OCI-LY7 (cell line): ENCODE measurements around the gene DNAJC7. TPM values are rescaled to one million over a fixed set of nuclear protein-coding genes. Genes with fewer than 3 reads are reported as not detected.
A peak's percentile ranks its signal among the peaks of the same experiment; 100 is the strongest.

ENCODE experiments used
- BruUV-seq: library from RNA; stranded (reverse); fragments of 400-500 nt; replicated peaks from 2 replicates; lab custom pipeline; 2021; lab: Mats Ljungman, UMichigan
- CTCF ChIA-PET: fragments of 300-600 bp; sonication (Branson Sonifier 250); formaldehyde crosslinking; loops from one replicate; lab custom pipeline; 2022; ENCODE audit warnings: antibody characterized with exemption; ENCODE audit not compliant: unreplicated experiment; lab: Charles Lee
- POLR2A ChIA-PET: fragments of 300-600 bp; sonication (Branson Sonifier 250); formaldehyde crosslinking; loops from one replicate; lab custom pipeline; 2022; ENCODE audit warnings: antibody characterized with exemption; lab: Charles Lee
- DNase-seq: peaks from one replicate; pipeline ENCODE4 v3.0.0-alpha.2; 2015; ENCODE audit warnings: low spot score
- H2AFZ ChIP-seq: fragments of 200-600 bp; sonication (generic), shearing (Covaris generic); 2 replicates; pipeline ENCODE4 v1.6.1; 2014; ENCODE audit warnings: mild to moderate bottlenecking, antibody characterized with exemption, low read length, moderate library complexity
- H3K27ac ChIP-seq: fragments of 200-600 bp; sonication (generic); 2 replicates; pipeline ENCODE4 v1.5.1; 2014; ENCODE audit warnings: mixed run types, low read depth, mild to moderate bottlenecking, moderate library complexity, low read length, inconsistent platforms; ENCODE audit not compliant: poor library complexity, severe bottlenecking
- H3K36me3 ChIP-seq: fragments of 200-600 bp; sonication (generic); 2 replicates; pipeline ENCODE4 v1.6.1; 2014; ENCODE audit warnings: mild to moderate bottlenecking, antibody characterized with exemption, low read length, moderate library complexity, mixed read lengths; ENCODE audit not compliant: insufficient read depth
- H3K4me1 ChIP-seq: fragments of 200-600 bp; sonication (generic); 2 replicates; pipeline ENCODE4 v1.5.1; 2014; ENCODE audit warnings: mild to moderate bottlenecking, low read length; ENCODE audit not compliant: insufficient read depth, poor library complexity, severe bottlenecking
- H3K4me2 ChIP-seq: fragments of 200-600 bp; sonication (generic); 2 replicates; pipeline ENCODE4 v1.6.1; 2014; ENCODE audit warnings: mild to moderate bottlenecking, low read length
- H3K4me3 ChIP-seq: fragments of 200-600 bp; sonication (generic); 2 replicates; pipeline ENCODE4 v1.5.1; 2014; ENCODE audit warnings: mild to moderate bottlenecking, low read depth, low read length; ENCODE audit not compliant: poor library complexity, severe bottlenecking
- H3K79me2 ChIP-seq: fragments of 200-600 bp; sonication (generic); 2 replicates; pipeline ENCODE4 v1.6.1; 2016; ENCODE audit warnings: low read depth, mild to moderate bottlenecking, low read length, moderate library complexity, mixed read lengths; ENCODE audit not compliant: insufficient read depth
- H3K9me2 ChIP-seq: fragments of 200-600 bp; sonication (generic); 2 replicates; pipeline ENCODE4 v1.6.1; 2016; ENCODE audit warnings: mild to moderate bottlenecking, low read length, mixed read lengths; ENCODE audit not compliant: insufficient read depth
- H3K9me3 ChIP-seq: fragments of 200-600 bp; sonication (generic); 2 replicates; pipeline ENCODE4 v1.6.1; 2014; ENCODE audit warnings: mild to moderate bottlenecking, mixed run types, low read length, mixed read lengths
- H4K20me1 ChIP-seq: fragments of 200-600 bp; sonication (generic); 2 replicates; pipeline ENCODE4 v1.6.1; 2014; ENCODE audit warnings: mild to moderate bottlenecking, antibody characterized with exemption, low read length, moderate library complexity, mixed read lengths; ENCODE audit not compliant: insufficient read depth
- EZH2phosphoT487 ChIP-seq: fragments of 200-600 bp; sonication (generic); IDR thresholded peaks from 2 replicates; pipeline ENCODE4 v1.6.1; 2018; ENCODE audit warnings: low read depth, borderline replicate concordance, mild to moderate bottlenecking, mixed run types, antibody characterized with exemption, low read length, moderate library complexity, mixed read lengths
- intact Hi-C: fragments of 100-400 bp; cut with micrococcal nuclease; formaldehyde crosslinking; loops from one replicate; pipeline ENCODE4 v1.10.0; 2022; ENCODE audit not compliant: unreplicated experiment
- total RNA-seq, 2 experiments: library from RNA; depleted of rRNA in 1 of 2; stranded (reverse); fragments of >200 nt in 1 of 2; shearing (Covaris generic) in 1 of 2; gene quantifications; 2 replicates each; pipeline ENCODE4 v1.2.3, GENCODE V29; 2014 to 2022
- TF ChIP-seq, protein P1 (sequence below): fragments of 200-600 bp; sonication (generic); conservative IDR thresholded peaks from 2 replicates; pipeline ENCODE4 v1.5.1; 2014; ENCODE audit warnings: mild to moderate bottlenecking, antibody characterized with exemption, low read length, moderate library complexity, mixed read lengths

DNAJC7 gene
- total RNA-seq, 2 experiments from 2014 or later = 76.4 to 124 TPM

DNA sequence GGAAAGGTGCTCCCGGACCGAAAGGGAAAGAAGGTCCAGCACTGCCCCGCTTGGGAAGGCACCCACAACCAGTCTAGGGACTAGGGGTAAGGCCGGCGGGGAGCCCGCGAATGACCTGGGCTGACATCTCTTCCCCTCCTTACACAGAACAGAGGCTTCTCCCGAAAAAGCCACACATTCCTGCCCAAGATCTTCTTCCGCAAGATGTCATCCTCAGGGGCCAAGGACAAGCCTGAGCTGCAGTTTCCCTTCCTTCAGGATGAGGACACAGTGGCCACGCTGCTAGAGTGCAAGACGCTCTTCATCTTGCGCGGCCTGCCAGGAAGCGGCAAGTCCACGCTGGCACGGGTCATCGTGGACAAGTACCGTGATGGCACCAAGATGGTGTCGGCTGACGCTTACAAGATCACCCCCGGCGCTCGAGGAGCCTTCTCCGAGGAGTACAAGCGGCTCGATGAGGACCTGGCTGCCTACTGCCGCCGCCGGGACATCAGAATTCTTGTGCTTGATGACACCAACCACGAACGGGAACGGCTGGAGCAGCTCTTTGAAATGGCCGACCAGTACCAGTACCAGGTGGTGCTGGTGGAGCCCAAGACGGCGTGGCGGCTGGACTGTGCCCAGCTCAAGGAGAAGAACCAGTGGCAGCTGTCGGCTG is 49.2 kb downstream of the DNAJC7 start:
- peak overlapping the region; percentile 92 for H3K4me3 ChIP-seq
- ChIA-PET CTCF (no interaction called here), POLR2A (interaction anchor here (1.0 kb wide), 1 partner anchor 27 kb away, joined by 3 read pairs; no protein-coding TSS in a partner anchor)
- no TSS peak for BruUV-seq
- H3K9me2 ChIP-seq = no peaks in the 10 kb centered on the region
- H3K4me1 ChIP-seq = peaks cover 19% of the 10 kb centered on the region
- H3K79me2 ChIP-seq = peaks cover 7% of the 10 kb centered on the region; the same call in 1 of the 2 replicates
- no peaks in the 10 kb centered on the region for H3K9me3 ChIP-seq
- peak overlapping the region; percentile 98 for H3K4me2 ChIP-seq
- H2AFZ ChIP-seq = no peak overlapping the region
- peaks cover 39% of the 10 kb centered on the region for H3K36me3 ChIP-seq
- intact Hi-C loops = loop anchor here (2.0 kb wide), 1 partner anchor 49 kb away; the partner anchor contains the start of gene DNAJC7
- DNase-seq = no peak
- no peak overlapping the region for H3K27ac ChIP-seq
- TF ChIP-seq, protein P1, sequence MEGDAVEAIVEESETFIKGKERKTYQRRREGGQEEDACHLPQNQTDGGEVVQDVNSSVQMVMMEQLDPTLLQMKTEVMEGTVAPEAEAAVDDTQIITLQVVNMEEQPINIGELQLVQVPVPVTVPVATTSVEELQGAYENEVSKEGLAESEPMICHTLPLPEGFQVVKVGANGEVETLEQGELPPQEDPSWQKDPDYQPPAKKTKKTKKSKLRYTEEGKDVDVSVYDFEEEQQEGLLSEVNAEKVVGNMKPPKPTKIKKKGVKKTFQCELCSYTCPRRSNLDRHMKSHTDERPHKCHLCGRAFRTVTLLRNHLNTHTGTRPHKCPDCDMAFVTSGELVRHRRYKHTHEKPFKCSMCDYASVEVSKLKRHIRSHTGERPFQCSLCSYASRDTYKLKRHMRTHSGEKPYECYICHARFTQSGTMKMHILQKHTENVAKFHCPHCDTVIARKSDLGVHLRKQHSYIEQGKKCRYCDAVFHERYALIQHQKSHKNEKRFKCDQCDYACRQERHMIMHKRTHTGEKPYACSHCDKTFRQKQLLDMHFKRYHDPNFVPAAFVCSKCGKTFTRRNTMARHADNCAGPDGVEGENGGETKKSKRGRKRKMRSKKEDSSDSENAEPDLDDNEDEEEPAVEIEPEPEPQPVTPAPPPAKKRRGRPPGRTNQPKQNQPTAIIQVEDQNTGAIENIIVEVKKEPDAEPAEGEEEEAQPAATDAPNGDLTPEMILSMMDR = no peak
- no peak for TF ChIP-seq EZH2phosphoT487
- H4K20me1 ChIP-seq = no peaks in the 10 kb centered on the region

DNA sequence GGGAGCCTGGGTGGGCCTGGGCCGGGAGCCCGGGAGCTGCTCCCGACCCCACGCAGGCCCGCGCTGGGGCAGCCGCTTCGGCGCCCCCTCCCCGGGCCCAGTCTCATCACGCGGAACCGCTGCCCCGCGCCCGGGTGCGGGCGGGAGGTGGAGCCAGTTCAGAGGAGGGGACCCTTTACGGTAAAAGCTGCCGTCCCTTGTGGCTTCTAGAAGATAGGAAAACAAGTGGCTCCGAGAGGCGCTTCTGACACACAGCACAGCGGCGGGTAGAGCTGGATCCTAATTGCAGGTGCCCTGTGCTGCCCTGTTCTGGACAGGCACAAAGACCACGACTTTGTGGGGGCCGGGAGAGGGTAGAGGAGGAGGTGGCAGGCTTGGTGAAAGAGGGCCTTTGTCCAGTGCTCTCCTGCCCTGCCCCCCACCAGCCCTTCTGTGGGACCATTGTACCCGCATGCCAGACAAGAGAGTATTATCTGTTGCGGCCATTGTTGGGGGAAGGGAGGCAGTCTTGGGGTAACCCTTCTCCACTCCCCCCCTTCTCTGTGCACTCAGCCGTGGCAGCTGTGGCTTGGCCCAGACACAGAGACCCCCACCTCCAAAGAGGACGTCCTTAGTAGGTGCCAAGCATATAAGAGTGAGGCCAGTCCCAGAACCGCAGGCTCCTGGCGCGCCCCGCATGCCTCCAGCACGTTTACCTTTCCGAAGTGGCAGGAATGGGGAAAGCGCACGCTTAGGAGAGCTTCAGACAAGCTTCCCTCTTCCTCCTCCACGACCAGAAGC is 49.9 kb downstream of the DNAJC7 start:
- peak overlapping the region; percentile 92 for H3K4me3 ChIP-seq
- no peaks in the 10 kb centered on the region for H3K9me2 ChIP-seq
- no TSS peak for BruUV-seq
- peak overlapping the region; percentile 98 for H3K4me2 ChIP-seq
- peak overlapping the region; percentile 62 for H3K27ac ChIP-seq
- TF ChIP-seq EZH2phosphoT487 = no peak
- TF ChIP-seq, protein P1 = no peak
- peaks cover 26% of the 10 kb centered on the region for H3K4me1 ChIP-seq
- no peaks in the 10 kb centered on the region for H4K20me1 ChIP-seq
- H2AFZ ChIP-seq = peak overlapping the region; percentile 86
- ChIA-PET POLR2A (interaction anchor here (0.6 to 1.0 kb wide), 2 partner anchors 8 to 146 kb away, joined by 3 read pairs; no protein-coding TSS in a partner anchor), CTCF (no interaction called here)
- H3K79me2 ChIP-seq = peaks cover 7% of the 10 kb centered on the region; the same call in 1 of the 2 replicates
- intact Hi-C loops = loop anchor here (2.0 kb wide), 1 partner anchor 49 kb away; the partner anchor contains the start of gene DNAJC7
- DNase-seq = peak; percentile 49
- H3K9me3 ChIP-seq = no peaks in the 10 kb centered on the region
- peaks cover 32% of the 10 kb centered on the region for H3K36me3 ChIP-seq
